ENCODE measurements around the gene TTC34. TPM values are rescaled to one million over a fixed set of nuclear protein-coding genes. Genes with fewer than 3 reads are reported as not detected.
A peak's percentile ranks its signal among the peaks of the same experiment; 100 is the strongest.

The TTC34 gene
- total and polyA plus RNA-seq, 2 donors from 2014 or later: 0.15 to 2.4 TPM

- no peak for DNase-seq
- intact Hi-C loops (cut with DNase I): no loop called here
- H3K4me1 ChIP-seq (ENCODE audit: control insufficient read depth in 2 of 3, insufficient read depth in 2 of 3, low read depth in 1 of 3, low read length in 3 of 3): peaks cover 0 to 12% (median 0%) of the 10 kb centered on the region in 3 donors
- H3K9ac ChIP-seq (ENCODE audit: low read length in 3 of 3): no peak overlapping the region
- H3K27me3 ChIP-seq (ENCODE audit: control insufficient read depth, insufficient read depth, low read length): no peaks in the 10 kb centered on the region
- no peak overlapping the region for H3K27ac ChIP-seq (ENCODE audit: low read depth in 2 of 2, low read length in 2 of 2)
- H3K36me3 ChIP-seq (ENCODE audit: control insufficient read depth in 2 of 3, insufficient read depth in 3 of 3, low read length in 3 of 3): no peaks in the 10 kb centered on the region
- peaks cover 0 to 6% (median 0%) of the 10 kb centered on the region in 3 donors for H3K9me3 ChIP-seq (ENCODE audit: control insufficient read depth in 2 of 3, insufficient read depth in 1 of 3, low read length in 3 of 3)
- H3K4me3 ChIP-seq (ENCODE audit: low read length in 3 of 3): no peak overlapping the region
- TF ChIP-seq, protein P1, sequence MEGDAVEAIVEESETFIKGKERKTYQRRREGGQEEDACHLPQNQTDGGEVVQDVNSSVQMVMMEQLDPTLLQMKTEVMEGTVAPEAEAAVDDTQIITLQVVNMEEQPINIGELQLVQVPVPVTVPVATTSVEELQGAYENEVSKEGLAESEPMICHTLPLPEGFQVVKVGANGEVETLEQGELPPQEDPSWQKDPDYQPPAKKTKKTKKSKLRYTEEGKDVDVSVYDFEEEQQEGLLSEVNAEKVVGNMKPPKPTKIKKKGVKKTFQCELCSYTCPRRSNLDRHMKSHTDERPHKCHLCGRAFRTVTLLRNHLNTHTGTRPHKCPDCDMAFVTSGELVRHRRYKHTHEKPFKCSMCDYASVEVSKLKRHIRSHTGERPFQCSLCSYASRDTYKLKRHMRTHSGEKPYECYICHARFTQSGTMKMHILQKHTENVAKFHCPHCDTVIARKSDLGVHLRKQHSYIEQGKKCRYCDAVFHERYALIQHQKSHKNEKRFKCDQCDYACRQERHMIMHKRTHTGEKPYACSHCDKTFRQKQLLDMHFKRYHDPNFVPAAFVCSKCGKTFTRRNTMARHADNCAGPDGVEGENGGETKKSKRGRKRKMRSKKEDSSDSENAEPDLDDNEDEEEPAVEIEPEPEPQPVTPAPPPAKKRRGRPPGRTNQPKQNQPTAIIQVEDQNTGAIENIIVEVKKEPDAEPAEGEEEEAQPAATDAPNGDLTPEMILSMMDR (IDR thresholded peaks at IDR 0.05; ENCODE audit: borderline replicate concordance, extremely low read depth, insufficient read depth): no peak
- no peak for FAIRE-seq
Observed at GRCh38 chr1:2639607-2640521, 161.6 kb downstream of the TTC34 start.

DNA sequence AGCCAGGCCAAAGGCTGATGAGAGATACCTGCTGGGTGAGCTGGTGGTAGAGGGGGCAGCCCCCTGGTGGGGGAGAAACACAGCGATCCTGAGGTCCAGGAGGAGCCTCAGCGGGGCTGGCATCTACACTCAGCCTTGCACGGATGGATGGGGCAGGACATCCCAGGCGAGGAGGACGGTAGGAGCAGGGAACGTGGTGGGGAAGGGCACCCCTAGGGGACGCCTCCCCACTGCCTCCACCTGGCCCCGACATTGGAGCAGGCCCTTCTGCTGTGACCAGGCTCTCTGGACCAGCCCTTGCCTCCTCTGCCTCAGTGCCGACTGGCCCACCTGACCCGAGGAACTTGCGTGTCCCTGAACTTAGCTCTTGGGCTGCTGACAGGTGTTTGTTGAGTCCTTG is 162.3 kb downstream of the TTC34 start:
- Histone ChIP-seq H3K4me1 (ENCODE audit: control insufficient read depth in 2 of 3, insufficient read depth in 2 of 3, low read depth in 1 of 3, low read length in 3 of 3) (peaks cover 0 to 12% (median 0%) of the 10 kb centered on the region in 3 donors), H3K27me3 (ENCODE audit: control insufficient read depth, insufficient read depth, low read length) (no peaks in the 10 kb centered on the region), H3K9ac (ENCODE audit: low read length in 3 of 3) (no peak overlapping the region), H3K36me3 (ENCODE audit: control insufficient read depth in 2 of 3, insufficient read depth in 3 of 3, low read length in 3 of 3) (no peaks in the 10 kb centered on the region), H3K27ac (ENCODE audit: low read depth in 2 of 2, low read length in 2 of 2) (no peak overlapping the region), H3K4me3 (ENCODE audit: low read length in 3 of 3) (no peak overlapping the region), H3K9me3 (ENCODE audit: control insufficient read depth in 2 of 3, insufficient read depth in 1 of 3, low read length in 3 of 3) (peaks cover 0 to 6% (median 0%) of the 10 kb centered on the region in 3 donors)
- intact Hi-C loops (cut with DNase I): no loop called here
- TF ChIP-seq, protein P1 (IDR thresholded peaks at IDR 0.05; ENCODE audit: borderline replicate concordance, extremely low read depth, insufficient read depth): no peak
- DNase-seq: peak in 1 of 5 donors; percentile 71
- FAIRE-seq: no peak

- peaks cover 0 to 6% (median 0%) of the 10 kb centered on the region in 3 donors for H3K9me3 ChIP-seq (ENCODE audit: control insufficient read depth in 2 of 3, insufficient read depth in 1 of 3, low read length in 3 of 3)
- no peak overlapping the region for H3K9ac ChIP-seq (ENCODE audit: low read length in 3 of 3)
- intact Hi-C loops (cut with DNase I): no loop called here
- no peak for FAIRE-seq
- H3K27ac ChIP-seq (ENCODE audit: low read depth in 2 of 2, low read length in 2 of 2): no peak overlapping the region
- H3K4me1 ChIP-seq (ENCODE audit: control insufficient read depth in 2 of 3, insufficient read depth in 2 of 3, low read depth in 1 of 3, low read length in 3 of 3): peaks cover 0 to 12% (median 0%) of the 10 kb centered on the region in 3 donors
- H3K4me3 ChIP-seq (ENCODE audit: low read length in 3 of 3): no peak overlapping the region
- H3K27me3 ChIP-seq (ENCODE audit: control insufficient read depth, insufficient read depth, low read length): no peaks in the 10 kb centered on the region
- DNase-seq: no peak
- no peaks in the 10 kb centered on the region for H3K36me3 ChIP-seq (ENCODE audit: control insufficient read depth in 2 of 3, insufficient read depth in 3 of 3, low read length in 3 of 3)
- TF ChIP-seq, protein P1 (IDR thresholded peaks at IDR 0.05; ENCODE audit: borderline replicate concordance, extremely low read depth, insufficient read depth): no peak
Observed at GRCh38 chr1:2638466-2639115, 162.9 kb downstream of the TTC34 start.
